NOMO-1 treated with DMSO at 0.1 percent for 48 hours (cell line): Measurements from ENCODE around the gene OR52E6.

ENCODE experiments used
- DNase-seq: peaks from one replicate; lab custom pipeline; 2025; ENCODE audit not compliant: unreplicated experiment; lab: John Stamatoyannopoulos, UW

The OR52E6 gene

GRCh38 chr11:5803982-5804381 lies 37.7 kb downstream of the OR52E6 start:
- no peak for DNase-seq

- DNase-seq: no peak
Measured at GRCh38 chr11:5796541-5796940, 45.2 kb downstream of the OR52E6 start.

GRCh38 chr11:5791165-5791564 lies 50.5 kb downstream of the OR52E6 start, which contains the start of gene OR52N1:
OR52N1 (minus strand) TSS chr11:5791265; CDS start chr11:5788816, 2,449 bp downstream.
- no peak for DNase-seq
